ENCODE data around the gene TSHZ3. TPM values are rescaled to one million over a fixed set of nuclear protein-coding genes. Genes with fewer than 3 reads are reported as not detected.

TSHZ3 gene
- total RNA-seq, 1 experiment from 2014 or later, result not detected

DNA sequence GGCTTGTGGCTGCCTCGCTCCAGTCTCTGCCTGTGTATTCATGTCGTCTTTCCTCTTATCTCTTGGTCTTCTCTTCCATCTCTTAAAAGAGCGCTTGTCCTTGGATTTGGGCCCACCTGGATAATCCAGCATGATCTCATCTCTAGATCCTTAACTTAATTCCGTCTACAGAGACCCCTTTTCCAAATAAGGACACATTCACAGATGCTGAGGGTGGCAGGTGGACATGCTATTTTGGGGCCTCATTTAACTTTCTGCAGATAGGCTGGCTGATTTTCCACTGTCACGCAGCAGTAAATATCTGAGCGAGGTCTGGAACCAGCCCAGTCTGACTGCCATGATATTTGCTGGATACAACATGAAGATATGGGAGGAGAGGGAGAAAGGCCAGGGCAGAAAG lies 41.5 kb upstream of the TSHZ3 start:
- no peaks in the 10 kb centered on the region for H3K27me3 Mint-ChIP-seq (ENCODE audit: insufficient read depth, unreplicated experiment)
- H3K9me3 Mint-ChIP-seq (ENCODE audit: unreplicated experiment), result peaks cover 31% of the 10 kb centered on the region
- no peaks in the 10 kb centered on the region for H3K4me1 Mint-ChIP-seq (ENCODE audit: insufficient read depth, unreplicated experiment)
- TF ChIP-seq, protein P1, sequence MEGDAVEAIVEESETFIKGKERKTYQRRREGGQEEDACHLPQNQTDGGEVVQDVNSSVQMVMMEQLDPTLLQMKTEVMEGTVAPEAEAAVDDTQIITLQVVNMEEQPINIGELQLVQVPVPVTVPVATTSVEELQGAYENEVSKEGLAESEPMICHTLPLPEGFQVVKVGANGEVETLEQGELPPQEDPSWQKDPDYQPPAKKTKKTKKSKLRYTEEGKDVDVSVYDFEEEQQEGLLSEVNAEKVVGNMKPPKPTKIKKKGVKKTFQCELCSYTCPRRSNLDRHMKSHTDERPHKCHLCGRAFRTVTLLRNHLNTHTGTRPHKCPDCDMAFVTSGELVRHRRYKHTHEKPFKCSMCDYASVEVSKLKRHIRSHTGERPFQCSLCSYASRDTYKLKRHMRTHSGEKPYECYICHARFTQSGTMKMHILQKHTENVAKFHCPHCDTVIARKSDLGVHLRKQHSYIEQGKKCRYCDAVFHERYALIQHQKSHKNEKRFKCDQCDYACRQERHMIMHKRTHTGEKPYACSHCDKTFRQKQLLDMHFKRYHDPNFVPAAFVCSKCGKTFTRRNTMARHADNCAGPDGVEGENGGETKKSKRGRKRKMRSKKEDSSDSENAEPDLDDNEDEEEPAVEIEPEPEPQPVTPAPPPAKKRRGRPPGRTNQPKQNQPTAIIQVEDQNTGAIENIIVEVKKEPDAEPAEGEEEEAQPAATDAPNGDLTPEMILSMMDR (IDR thresholded peaks at IDR 0.05; ENCODE audit: unreplicated experiment), result no peak
- intact Hi-C loops (cut with micrococcal nuclease), result no loop called here
- ChIA-PET POLR2A (no interaction called here), CTCF (no interaction called here)
- H3K27ac Mint-ChIP-seq (ENCODE audit: low read depth, unreplicated experiment), result no peak overlapping the region
- no peak for DNase-seq (ENCODE audit: unreplicated experiment)
- no TSS peak for BruUV-seq (replicated peaks)
- no peak overlapping the region for H3K4me3 Mint-ChIP-seq (ENCODE audit: unreplicated experiment)
- H3K36me3 Mint-ChIP-seq (ENCODE audit: insufficient read depth, unreplicated experiment), result no peaks in the 10 kb centered on the region

DNA sequence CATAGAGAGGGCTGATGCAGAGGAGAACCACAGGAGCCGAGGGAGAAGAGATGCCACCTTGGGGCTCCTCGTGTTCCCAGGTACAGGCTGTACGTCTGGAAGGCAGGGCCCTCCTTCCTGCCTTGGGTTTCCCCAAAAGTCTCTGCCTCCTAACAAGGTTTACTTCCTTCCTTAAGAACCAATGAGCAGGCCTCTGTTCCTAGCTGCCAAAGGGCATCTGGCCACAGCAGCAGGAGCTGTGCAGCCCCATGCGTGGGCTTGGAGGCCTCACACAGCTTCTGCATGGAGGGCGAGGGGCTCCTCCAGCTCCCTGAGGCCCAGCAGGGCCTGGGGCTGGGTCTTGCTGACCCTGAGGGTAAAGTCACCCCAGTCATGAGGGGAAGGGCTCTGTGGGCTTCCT lies 40.6 kb upstream of the TSHZ3 start:
- H3K4me3 Mint-ChIP-seq (ENCODE audit: unreplicated experiment), result no peak overlapping the region
- no peak for DNase-seq (ENCODE audit: unreplicated experiment)
- intact Hi-C loops (cut with micrococcal nuclease), result no loop called here
- H3K9me3 Mint-ChIP-seq (ENCODE audit: unreplicated experiment), result peaks cover 23% of the 10 kb centered on the region
- ChIA-PET CTCF (interaction anchor here (0.5 kb wide), 1 partner anchor 798 kb away, joined by 3 read pairs; no protein-coding TSS in a partner anchor), POLR2A (no interaction called here)
- no peaks in the 10 kb centered on the region for H3K36me3 Mint-ChIP-seq (ENCODE audit: insufficient read depth, unreplicated experiment)
- H3K4me1 Mint-ChIP-seq (ENCODE audit: insufficient read depth, unreplicated experiment), result no peaks in the 10 kb centered on the region
- TF ChIP-seq, protein P1 (IDR thresholded peaks at IDR 0.05; ENCODE audit: unreplicated experiment), result no peak
- H3K27ac Mint-ChIP-seq (ENCODE audit: low read depth, unreplicated experiment), result no peak overlapping the region
- no TSS peak for BruUV-seq (replicated peaks)
- H3K27me3 Mint-ChIP-seq (ENCODE audit: insufficient read depth, unreplicated experiment), result no peaks in the 10 kb centered on the region

DNA sequence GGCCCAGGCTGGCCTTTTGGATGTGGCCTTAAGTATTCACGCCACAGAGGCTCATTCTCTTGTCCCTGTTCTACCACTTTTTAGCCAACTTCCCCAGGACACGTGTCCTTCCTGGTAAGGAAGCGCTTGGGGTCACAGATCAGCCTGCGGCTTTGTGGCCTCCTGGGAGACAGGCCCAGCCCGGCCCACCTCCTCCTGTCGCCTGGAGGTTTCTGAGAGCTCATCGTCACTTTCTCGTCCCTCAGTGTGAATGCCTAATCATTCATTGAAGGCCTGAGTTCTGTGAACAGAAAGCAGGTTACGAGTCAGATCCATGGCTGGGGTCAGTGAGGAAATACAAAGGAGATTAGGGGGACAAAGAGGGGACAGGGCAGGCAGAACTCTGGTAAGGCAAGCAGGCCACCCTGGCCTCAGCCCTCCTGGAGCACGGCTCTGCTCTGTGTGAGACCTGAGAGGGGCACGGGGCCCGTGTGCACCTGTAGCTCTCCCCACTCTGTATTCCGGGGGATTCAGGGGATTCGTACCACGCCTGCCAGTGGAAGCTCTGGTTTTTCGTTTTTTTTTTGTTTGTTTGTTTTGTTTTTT lies 38.6 kb upstream of the TSHZ3 start:
- POLR2A ChIA-PET, result no interaction called here
- TF ChIP-seq, protein P1 (IDR thresholded peaks at IDR 0.05; ENCODE audit: unreplicated experiment), result no peak
- no peaks in the 10 kb centered on the region for H3K36me3 Mint-ChIP-seq (ENCODE audit: insufficient read depth, unreplicated experiment)
- intact Hi-C loops (cut with micrococcal nuclease), result no loop called here
- CTCF ChIA-PET, result no interaction called here
- H3K4me1 Mint-ChIP-seq (ENCODE audit: insufficient read depth, unreplicated experiment), result no peaks in the 10 kb centered on the region
- no TSS peak for BruUV-seq (replicated peaks)
- no peak overlapping the region for H3K4me3 Mint-ChIP-seq (ENCODE audit: unreplicated experiment)
- H3K9me3 Mint-ChIP-seq (ENCODE audit: unreplicated experiment), result peaks cover 23% of the 10 kb centered on the region
- H3K27me3 Mint-ChIP-seq (ENCODE audit: insufficient read depth, unreplicated experiment), result no peaks in the 10 kb centered on the region
- no peak overlapping the region for H3K27ac Mint-ChIP-seq (ENCODE audit: low read depth, unreplicated experiment)
- DNase-seq (ENCODE audit: unreplicated experiment), result no peak

DNA sequence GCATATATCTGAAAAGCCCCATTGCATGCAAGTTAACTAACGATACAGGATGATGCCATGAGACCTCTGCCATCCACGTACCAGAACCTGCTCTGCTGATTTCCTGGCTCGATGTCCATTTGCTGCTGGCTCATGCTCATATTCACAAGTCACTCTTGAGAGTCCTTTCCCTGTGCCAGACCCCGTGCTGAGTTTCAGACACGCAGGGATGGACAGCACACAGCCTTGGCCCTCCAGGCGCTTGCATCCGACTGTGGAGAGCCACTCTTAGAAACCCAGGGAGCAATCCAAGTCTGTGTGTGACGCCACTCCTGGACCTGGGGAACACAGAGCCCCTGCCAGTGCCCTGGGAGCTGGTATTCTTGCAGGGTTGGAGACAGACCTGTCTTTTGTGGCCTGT lies 37.6 kb upstream of the TSHZ3 start:
- POLR2A ChIA-PET, result no interaction called here
- peaks cover 13% of the 10 kb centered on the region for H3K9me3 Mint-ChIP-seq (ENCODE audit: unreplicated experiment)
- no TSS peak for BruUV-seq (replicated peaks)

More for the DNA sequence above, 37.6 kb upstream of the TSHZ3 start:
- intact Hi-C loops (cut with micrococcal nuclease), result no loop called here
- CTCF ChIA-PET, result no interaction called here
- TF ChIP-seq, protein P1 (IDR thresholded peaks at IDR 0.05; ENCODE audit: unreplicated experiment), result no peak
- no peak overlapping the region for H3K4me3 Mint-ChIP-seq (ENCODE audit: unreplicated experiment)
- no peaks in the 10 kb centered on the region for H3K4me1 Mint-ChIP-seq (ENCODE audit: insufficient read depth, unreplicated experiment)
- H3K27me3 Mint-ChIP-seq (ENCODE audit: insufficient read depth, unreplicated experiment), result no peaks in the 10 kb centered on the region
- no peaks in the 10 kb centered on the region for H3K36me3 Mint-ChIP-seq (ENCODE audit: insufficient read depth, unreplicated experiment)
- no peak for DNase-seq (ENCODE audit: unreplicated experiment)
- H3K27ac Mint-ChIP-seq (ENCODE audit: low read depth, unreplicated experiment), result no peak overlapping the region

All from MCF 10A (cell line).